HL-60 (cell line): Measurements from ENCODE around the gene ADAMTS4.
"Not testable (repeated sequence)": the region's sequence is repeated elsewhere in the genome, so short reads cannot be mapped to it uniquely, and the experiment has no call there.

Experiments used
- DNase-seq, 2 experiments: peaks; one replicate each; pipeline ENCODE4 v3.0.0-alpha.2; 2010 to 2020; ENCODE audit warnings: low read depth in 1 of 2, low spot score in 1 of 2
- H3K27ac ChIP-seq: fragments of 250-450 bp; sonication (Bioruptor Pico); replicated peaks from 2 replicates; pipeline ENCODE4 v1.5.1; 2020; ENCODE audit warnings: mild to moderate bottlenecking, moderate library complexity
- H3K27me3 ChIP-seq: fragments of 250-450 bp; sonication (Bioruptor Pico); 2 replicates; pipeline ENCODE4 v1.5.1; 2021; ENCODE audit warnings: mild to moderate bottlenecking, moderate library complexity; ENCODE audit not compliant: insufficient read depth, poor library complexity, severe bottlenecking
- H3K4me3 ChIP-seq: replicated peaks from 2 replicates; pipeline ENCODE4 v1.5.1; 2011; ENCODE audit warnings: mild to moderate bottlenecking, control low read depth, low read length; ENCODE audit not compliant: insufficient read depth
- GABPA ChIP-seq: IDR thresholded peaks from 2 replicates; pipeline ENCODE4 v1.6.1; 2012; ENCODE audit warnings: low read depth
- POLR2AphosphoS5 ChIP-seq: IDR thresholded peaks from 2 replicates; pipeline ENCODE4 v1.6.1; 2012; ENCODE audit warnings: low read depth
- SPI1 ChIP-seq: IDR thresholded peaks from 2 replicates; pipeline ENCODE4 v1.6.1; 2012; ENCODE audit warnings: low read depth, mild to moderate bottlenecking, borderline replicate concordance
- TF ChIP-seq, protein P1 (sequence below): IDR thresholded peaks from 2 replicates; pipeline ENCODE4 v1.6.1; 2012; ENCODE audit warnings: low read depth; ENCODE audit not compliant: insufficient replicate concordance
- TF ChIP-seq, protein P2 (sequence below): IDR thresholded peaks from one replicate; pipeline ENCODE4 v1.5.1; 2011; ENCODE audit warnings: low read length, control low read depth, inconsistent platforms; ENCODE audit not compliant: insufficient read depth

Gene ADAMTS4

DNA sequence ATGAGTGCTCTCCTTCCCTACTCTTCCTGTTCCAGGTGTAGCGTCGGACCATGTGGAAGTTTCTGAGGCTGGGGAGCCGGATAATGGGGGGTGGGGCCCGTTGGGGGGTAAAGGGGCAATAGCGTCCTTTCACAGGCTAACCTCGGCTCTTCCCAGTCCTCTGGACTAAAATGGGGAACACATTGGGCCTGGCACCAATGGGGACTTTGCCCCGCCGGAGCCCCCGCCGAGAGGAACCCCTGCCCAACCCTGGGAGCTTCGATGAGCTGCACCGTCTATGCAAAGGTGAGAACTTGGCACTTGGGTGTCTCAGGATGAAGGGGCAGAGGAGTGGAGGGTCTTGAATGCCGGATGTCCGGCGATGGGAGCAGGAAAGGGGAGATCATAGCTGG is 27.5 kb upstream of the ADAMTS4 start:
- H3K27ac ChIP-seq = peak overlapping the region; percentile 73
- no peak for TF ChIP-seq POLR2AphosphoS5
- TF ChIP-seq GABPA = no peak
- TF ChIP-seq, protein P1, sequence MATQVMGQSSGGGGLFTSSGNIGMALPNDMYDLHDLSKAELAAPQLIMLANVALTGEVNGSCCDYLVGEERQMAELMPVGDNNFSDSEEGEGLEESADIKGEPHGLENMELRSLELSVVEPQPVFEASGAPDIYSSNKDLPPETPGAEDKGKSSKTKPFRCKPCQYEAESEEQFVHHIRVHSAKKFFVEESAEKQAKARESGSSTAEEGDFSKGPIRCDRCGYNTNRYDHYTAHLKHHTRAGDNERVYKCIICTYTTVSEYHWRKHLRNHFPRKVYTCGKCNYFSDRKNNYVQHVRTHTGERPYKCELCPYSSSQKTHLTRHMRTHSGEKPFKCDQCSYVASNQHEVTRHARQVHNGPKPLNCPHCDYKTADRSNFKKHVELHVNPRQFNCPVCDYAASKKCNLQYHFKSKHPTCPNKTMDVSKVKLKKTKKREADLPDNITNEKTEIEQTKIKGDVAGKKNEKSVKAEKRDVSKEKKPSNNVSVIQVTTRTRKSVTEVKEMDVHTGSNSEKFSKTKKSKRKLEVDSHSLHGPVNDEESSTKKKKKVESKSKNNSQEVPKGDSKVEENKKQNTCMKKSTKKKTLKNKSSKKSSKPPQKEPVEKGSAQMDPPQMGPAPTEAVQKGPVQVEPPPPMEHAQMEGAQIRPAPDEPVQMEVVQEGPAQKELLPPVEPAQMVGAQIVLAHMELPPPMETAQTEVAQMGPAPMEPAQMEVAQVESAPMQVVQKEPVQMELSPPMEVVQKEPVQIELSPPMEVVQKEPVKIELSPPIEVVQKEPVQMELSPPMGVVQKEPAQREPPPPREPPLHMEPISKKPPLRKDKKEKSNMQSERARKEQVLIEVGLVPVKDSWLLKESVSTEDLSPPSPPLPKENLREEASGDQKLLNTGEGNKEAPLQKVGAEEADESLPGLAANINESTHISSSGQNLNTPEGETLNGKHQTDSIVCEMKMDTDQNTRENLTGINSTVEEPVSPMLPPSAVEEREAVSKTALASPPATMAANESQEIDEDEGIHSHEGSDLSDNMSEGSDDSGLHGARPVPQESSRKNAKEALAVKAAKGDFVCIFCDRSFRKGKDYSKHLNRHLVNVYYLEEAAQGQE = no peak

DNA sequence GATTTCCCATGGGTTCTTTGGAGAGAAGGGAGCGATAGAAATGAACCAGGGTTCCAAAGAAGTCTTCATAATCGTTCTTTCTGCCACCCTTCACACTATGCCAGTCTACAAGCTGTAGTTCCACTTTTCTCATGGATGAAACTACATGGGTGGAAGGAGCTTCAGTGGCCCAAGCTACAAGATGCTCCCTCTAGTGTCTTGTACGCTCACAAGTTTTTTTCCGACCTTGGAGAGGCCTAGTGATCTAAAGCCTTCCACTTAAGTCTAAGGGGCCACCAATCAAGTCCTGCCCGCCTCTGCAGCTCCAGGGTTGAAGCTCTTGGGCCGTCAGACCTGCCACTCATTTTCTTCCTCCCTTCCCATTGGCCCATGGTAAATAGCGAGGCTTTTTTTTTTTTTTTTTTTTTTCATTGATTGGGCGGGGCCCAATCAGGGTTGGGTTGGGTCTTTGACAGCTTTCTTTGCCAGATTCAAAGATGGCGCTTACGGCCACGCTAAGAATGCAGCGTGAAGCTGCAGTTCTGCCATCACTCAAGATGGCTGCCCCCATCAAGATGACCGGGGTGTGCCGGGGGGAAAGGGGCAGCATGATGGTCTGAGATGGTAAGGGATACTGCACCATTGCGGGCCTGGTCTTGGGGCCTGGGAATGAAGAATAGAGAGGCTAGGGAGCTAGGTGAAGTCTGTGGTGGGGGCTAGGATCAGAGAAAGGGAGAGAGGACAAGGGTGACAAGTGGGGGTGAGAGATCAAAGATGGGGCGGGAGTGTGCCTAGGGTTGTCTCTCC is 26.9 kb upstream of the ADAMTS4 start, which contains the start of gene TOMM40L:
TOMM40L (plus strand) TSS at position 527 of the 786 bp plus-strand sequence. CDS start 430 bp downstream, outside the sequence.
- H3K27me3 ChIP-seq = no peaks in the 10 kb centered on the region
- peak; percentile 98 to 99 for DNase-seq
- H3K4me3 ChIP-seq = peak within 1 kb of the TSS; percentile 86
- TF ChIP-seq GABPA (no peak), POLR2AphosphoS5 (peak; percentile 72), SPI1 (peak; percentile 30; the same call in 1 of the 2 replicates)
- TF ChIP-seq, protein P1 = peak; percentile 48
- TF ChIP-seq, protein P2, sequence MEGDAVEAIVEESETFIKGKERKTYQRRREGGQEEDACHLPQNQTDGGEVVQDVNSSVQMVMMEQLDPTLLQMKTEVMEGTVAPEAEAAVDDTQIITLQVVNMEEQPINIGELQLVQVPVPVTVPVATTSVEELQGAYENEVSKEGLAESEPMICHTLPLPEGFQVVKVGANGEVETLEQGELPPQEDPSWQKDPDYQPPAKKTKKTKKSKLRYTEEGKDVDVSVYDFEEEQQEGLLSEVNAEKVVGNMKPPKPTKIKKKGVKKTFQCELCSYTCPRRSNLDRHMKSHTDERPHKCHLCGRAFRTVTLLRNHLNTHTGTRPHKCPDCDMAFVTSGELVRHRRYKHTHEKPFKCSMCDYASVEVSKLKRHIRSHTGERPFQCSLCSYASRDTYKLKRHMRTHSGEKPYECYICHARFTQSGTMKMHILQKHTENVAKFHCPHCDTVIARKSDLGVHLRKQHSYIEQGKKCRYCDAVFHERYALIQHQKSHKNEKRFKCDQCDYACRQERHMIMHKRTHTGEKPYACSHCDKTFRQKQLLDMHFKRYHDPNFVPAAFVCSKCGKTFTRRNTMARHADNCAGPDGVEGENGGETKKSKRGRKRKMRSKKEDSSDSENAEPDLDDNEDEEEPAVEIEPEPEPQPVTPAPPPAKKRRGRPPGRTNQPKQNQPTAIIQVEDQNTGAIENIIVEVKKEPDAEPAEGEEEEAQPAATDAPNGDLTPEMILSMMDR = peak; percentile 69
- peak within 1 kb of the TSS; percentile 73 for H3K27ac ChIP-seq

More for the DNA sequence above, 27.5 kb upstream of the ADAMTS4 start:
- DNase-seq = no peak
- Histone ChIP-seq H3K4me3 (peak overlapping the region; percentile 86), H3K27me3 (no peaks in the 10 kb centered on the region)

DNA sequence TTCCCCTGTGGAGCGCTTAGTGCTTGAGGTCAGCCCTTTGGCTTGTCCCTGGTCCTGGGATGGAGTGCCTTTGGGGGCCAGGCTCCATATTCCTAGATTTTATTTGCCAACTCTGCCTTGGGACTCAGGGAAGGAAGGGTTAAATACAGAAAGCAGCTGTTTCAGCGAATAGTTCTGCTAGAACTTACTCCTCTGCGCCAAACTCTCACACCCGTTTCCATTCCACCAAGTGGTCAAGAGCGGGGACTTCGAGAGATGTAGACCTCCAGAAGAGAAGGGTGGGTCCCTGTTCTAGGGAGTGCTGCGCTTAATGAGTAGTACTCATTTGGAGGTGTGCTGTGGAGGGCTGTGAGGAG is 26.3 kb upstream of the ADAMTS4 start:
- no peak for DNase-seq
- H3K27me3 ChIP-seq = no peaks in the 10 kb centered on the region
- H3K27ac ChIP-seq = peak overlapping the region; percentile 24
- no peak overlapping the region for H3K4me3 ChIP-seq
- TF ChIP-seq, protein P2 = no peak
- TF ChIP-seq POLR2AphosphoS5 (no peak), GABPA (no peak), SPI1 (no peak)
- TF ChIP-seq, protein P1 = no peak

DNA sequence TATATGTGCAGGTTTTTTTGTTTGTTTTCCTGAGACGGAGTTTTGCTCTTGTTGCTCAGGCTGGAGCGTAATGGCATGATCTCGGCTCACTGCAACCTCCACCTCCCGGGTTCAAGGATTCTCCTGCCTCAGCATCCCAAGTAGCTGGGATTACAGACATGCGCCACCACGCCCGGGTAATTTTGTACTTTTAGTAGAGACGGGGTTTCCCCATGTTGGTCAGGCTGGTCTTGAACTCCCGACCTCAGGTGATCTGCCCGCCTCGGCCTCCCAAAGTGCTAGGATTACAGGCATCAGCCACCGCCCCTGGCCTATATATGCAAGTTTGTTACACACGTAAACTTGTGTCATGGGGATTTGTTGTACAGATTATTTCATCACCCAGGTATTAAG is 25.8 kb upstream of the ADAMTS4 start:
- H3K4me3 ChIP-seq, DNase-seq, H3K27me3 ChIP-seq: not testable (repeated sequence)
- peak overlapping the region; percentile 24; the same call in 1 of the 2 replicates for H3K27ac ChIP-seq
